Testis (tissue), 3 donors: ENCODE data around the gene MRPL55. TPM values are rescaled to one million over a fixed set of nuclear protein-coding genes. Genes with fewer than 3 reads are reported as not detected.

Source experiments
- DNase-seq: peaks from one replicate; pipeline ENCODE4 v3.0.0-alpha.2; 2019
- H3K27ac ChIP-seq, 2 donors: fragments of 200-600 bp; sonication (generic); one replicate each; pipeline ENCODE4 v1.5.1; 2019
- H3K27me3 ChIP-seq: fragments of 200-600 bp; sonication (generic); one replicate; pipeline ENCODE4 v1.5.1; 2019
- H3K36me3 ChIP-seq: fragments of 200-600 bp; sonication (generic); one replicate; pipeline ENCODE4 v1.5.1; 2017; ENCODE audit warnings: low read depth; ENCODE audit errors: missing control alignments
- H3K4me1 ChIP-seq: fragments of 200-600 bp; sonication (generic); one replicate; pipeline ENCODE4 v1.5.1; 2019
- H3K4me3 ChIP-seq, 2 donors: fragments of 200-600 bp; sonication (generic); one replicate each; pipeline ENCODE4 v1.5.1; 2017 to 2019
- H3K9me3 ChIP-seq: fragments of 200-600 bp; sonication (generic); one replicate; pipeline ENCODE4 v1.5.1; 2017
- POLR2A ChIP-seq: fragments of 450-650 bp; IDR thresholded peaks from one replicate; pipeline ENCODE4 v1.6.1; 2017; ENCODE audit warnings: antibody characterized with exemption, mild to moderate bottlenecking, moderate library complexity
- WGBS, 2 donors: methylation state at CpG; one replicate each; pipeline ENCODE4 v1.1.5; 2018; 5-methylcytosine and 5-hydroxymethylcytosine counted together
- intact Hi-C: fragments of 100-400 bp; cut with DNase I; formaldehyde crosslinking; loops from one replicate; pipeline ENCODE4 v1.15.1; 2023; ENCODE audit warnings: low total_unique reads
- microRNA-seq, 2 donors: library from miRNA; unstranded; fragments of <30 nt; microRNA quantifications; one replicate each; pipeline ENCODE4, GENCODE V29; 2016; ENCODE audit warnings: borderline number of aligned reads in 2 of 2, borderline replicate concordance in 1 of 2
- polyA plus RNA-seq: library from polyadenylated mRNA; stranded (reverse); fragments of 350-450 nt; fragmentation: Illumina TruSeq; extraction: RNeasy Lipid Tissue Mini Kit (QIAGEN cat#74804); gene quantifications from one replicate; pipeline ENCODE4 v1.2.3, GENCODE V29; 2014; ENCODE audit warnings: low read depth, low replicate concordance; ENCODE audit not compliant: insufficient read depth
- small RNA-seq, 2 donors: library from RNA; depleted of rRNA; stranded (forward); fragments of <200 nt; gene quantifications; one replicate each; pipeline ENCODE3, GENCODE V24; 2016
- total RNA-seq, 2 donors: library from RNA; depleted of rRNA; stranded (reverse); fragments of >200 nt; gene quantifications; one replicate each; pipeline ENCODE4 v1.2.3, GENCODE V29; 2016
- TF ChIP-seq, protein P1 (sequence below), 3 experiments: fragments of 450-650 bp in 2 of 3; fragments of 200-600 bp in 1 of 3; sonication (generic) in 1 of 3; IDR thresholded peaks; one replicate each; pipeline ENCODE4 v1.5.1; 2016 to 2019; ENCODE audit warnings: antibody characterized with exemption in 3 of 3, mild to moderate bottlenecking in 2 of 3, moderate library complexity in 1 of 3

The MRPL55 gene
- total and polyA plus RNA-seq, 3 donors from 2014 or later: 63.1 to 121 (median 102) TPM

DNA sequence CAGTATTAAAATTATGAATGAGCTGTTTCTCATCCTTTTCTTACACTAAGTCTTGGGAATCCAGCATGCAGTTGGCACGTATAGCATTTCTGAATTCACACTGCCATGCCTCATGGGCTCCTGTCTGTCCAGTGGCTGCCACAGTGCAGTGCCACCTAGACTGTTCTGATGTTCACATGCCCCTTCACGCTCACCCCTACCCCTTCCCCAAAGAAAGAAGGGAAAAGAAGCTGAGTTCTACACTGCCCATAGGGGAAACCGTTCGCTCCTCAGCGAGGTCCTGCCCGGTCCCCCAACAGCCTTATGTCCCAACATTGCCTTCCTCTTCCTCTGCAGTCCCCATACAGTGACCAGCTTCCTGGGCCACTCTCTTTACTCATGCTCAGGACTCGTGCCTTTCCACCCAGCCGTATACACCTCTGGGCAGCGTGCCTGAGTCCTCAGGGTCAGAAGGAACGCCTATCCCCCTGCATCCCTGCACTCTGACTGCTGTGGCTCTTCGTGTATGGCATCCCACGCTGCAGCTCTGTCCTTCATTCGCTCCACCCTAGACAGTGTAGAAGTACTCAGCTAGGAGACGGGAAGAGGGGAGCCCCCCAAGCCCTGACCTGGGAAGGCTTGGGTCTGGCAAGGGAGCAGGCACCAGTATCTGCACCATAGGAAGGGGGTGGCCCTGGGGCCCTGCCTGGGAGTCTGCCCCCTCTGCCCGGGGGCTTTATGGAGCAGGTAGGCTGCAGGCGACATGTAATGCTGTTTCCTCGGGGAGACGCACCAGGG lies 50.7 kb downstream of the MRPL55 start:
- no peaks in the 10 kb centered on the region for H3K9me3 ChIP-seq
- H3K36me3 ChIP-seq: no peaks in the 10 kb centered on the region
- H3K27ac ChIP-seq: no peak overlapping the region
- TF ChIP-seq, protein P1, sequence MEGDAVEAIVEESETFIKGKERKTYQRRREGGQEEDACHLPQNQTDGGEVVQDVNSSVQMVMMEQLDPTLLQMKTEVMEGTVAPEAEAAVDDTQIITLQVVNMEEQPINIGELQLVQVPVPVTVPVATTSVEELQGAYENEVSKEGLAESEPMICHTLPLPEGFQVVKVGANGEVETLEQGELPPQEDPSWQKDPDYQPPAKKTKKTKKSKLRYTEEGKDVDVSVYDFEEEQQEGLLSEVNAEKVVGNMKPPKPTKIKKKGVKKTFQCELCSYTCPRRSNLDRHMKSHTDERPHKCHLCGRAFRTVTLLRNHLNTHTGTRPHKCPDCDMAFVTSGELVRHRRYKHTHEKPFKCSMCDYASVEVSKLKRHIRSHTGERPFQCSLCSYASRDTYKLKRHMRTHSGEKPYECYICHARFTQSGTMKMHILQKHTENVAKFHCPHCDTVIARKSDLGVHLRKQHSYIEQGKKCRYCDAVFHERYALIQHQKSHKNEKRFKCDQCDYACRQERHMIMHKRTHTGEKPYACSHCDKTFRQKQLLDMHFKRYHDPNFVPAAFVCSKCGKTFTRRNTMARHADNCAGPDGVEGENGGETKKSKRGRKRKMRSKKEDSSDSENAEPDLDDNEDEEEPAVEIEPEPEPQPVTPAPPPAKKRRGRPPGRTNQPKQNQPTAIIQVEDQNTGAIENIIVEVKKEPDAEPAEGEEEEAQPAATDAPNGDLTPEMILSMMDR (IDR thresholded peaks at IDR 0.05): no peak
- TF ChIP-seq POLR2A: no peak
- no peak for DNase-seq
- no peaks in the 10 kb centered on the region for H3K27me3 ChIP-seq
- intact Hi-C loops: no loop called here
- WGBS, 2 donors: 39 to 44% methylated on average over 13 to 18 of the region's 18 CpGs
- peak overlapping the region in 1 of 2 donors; percentile 22 for H3K4me3 ChIP-seq
- peaks cover 2% of the 10 kb centered on the region for H3K4me1 ChIP-seq

Small RNA genes lying within 50 kb of the gene (microRNA-seq; reads per million reads assigned to microRNA genes)
- gene MIR3620: 2.8 to 3.5 reads per million in 2 donors

Small RNA genes lying within 50 kb of the gene (small RNA-seq; reads per million reads assigned to genes)
- gene AL359510.1: 0 reads per million in 2 donors

Other genes starting within 250 kb of the MRPL55 start
- gene WNT9A, start 161.4 kb downstream of the MRPL55 start, total RNA-seq: 1 to 10 TPM; 3.5 to 4.3 TPM
- 3.1 TPM for gene WNT9A, start 161.4 kb downstream of the MRPL55 start, polyA plus RNA-seq
- gene WNT3A, start 102.3 kb downstream of the MRPL55 start, total RNA-seq: under 1 TPM; 0.08 to 0.19 TPM
- gene WNT3A, start 102.3 kb downstream of the MRPL55 start, polyA plus RNA-seq: 0.13 TPM
- 100 to 1,000 TPM; 426 to 488 TPM for gene ARF1, start 26.6 kb downstream of the MRPL55 start, total RNA-seq
- 637 TPM for gene ARF1, start 26.6 kb downstream of the MRPL55 start, polyA plus RNA-seq
- gene C1orf35, start 6.0 kb downstream of the MRPL55 start, total RNA-seq: 10 to 100 TPM; 19.4 to 25.0 TPM
- gene C1orf35, start 6.0 kb downstream of the MRPL55 start, polyA plus RNA-seq: 11.3 TPM
- gene GUK1, start 31.0 kb upstream of the MRPL55 start, total RNA-seq: 100 to 1,000 TPM; 298 to 343 TPM
- 236 TPM for gene GUK1, start 31.0 kb upstream of the MRPL55 start, polyA plus RNA-seq
- 1 to 10 TPM; 2.0 to 4.2 TPM for gene GJC2, start 40.6 kb upstream of the MRPL55 start, total RNA-seq
- 2.6 TPM for gene GJC2, start 40.6 kb upstream of the MRPL55 start, polyA plus RNA-seq
- 10 to 100 TPM; 16.0 to 23.2 TPM for gene IBA57, start 56.5 kb upstream of the MRPL55 start, total RNA-seq
- 21.0 TPM for gene IBA57, start 56.5 kb upstream of the MRPL55 start, polyA plus RNA-seq
- gene OBSCN, start 98.7 kb upstream of the MRPL55 start, total RNA-seq: 10 to 100 TPM; 28.6 to 30.0 TPM
- 8.3 TPM for gene OBSCN, start 98.7 kb upstream of the MRPL55 start, polyA plus RNA-seq